Muscle layer of duodenum (tissue), 2 donors: ENCODE measurements around the gene PDGFC.

ENCODE experiments used
- H3K27ac ChIP-seq: one replicate; pipeline ENCODE4 v1.7.0; 2013; ENCODE audit warnings: mild to moderate bottlenecking, low read length
- H3K27me3 ChIP-seq: one replicate; pipeline ENCODE4 v1.7.0; 2013; ENCODE audit warnings: low read depth, mild to moderate bottlenecking, control low read depth, low read length
- H3K36me3 ChIP-seq, 2 donors: one replicate each; pipeline ENCODE4 v1.7.0; 2013; ENCODE audit warnings: low read length in 2 of 2, control low read depth in 1 of 2, mild to moderate bottlenecking in 1 of 2; ENCODE audit not compliant: insufficient read depth in 2 of 2, control insufficient read depth in 1 of 2
- H3K4me1 ChIP-seq, 2 donors: one replicate each; pipeline ENCODE4 v1.7.0; 2013; ENCODE audit warnings: low read length in 2 of 2, mild to moderate bottlenecking in 2 of 2, control low read depth in 1 of 2, moderate library complexity in 1 of 2; ENCODE audit not compliant: insufficient read depth in 2 of 2, control insufficient read depth in 1 of 2
- H3K4me3 ChIP-seq, 2 donors: one replicate each; pipeline ENCODE4 v1.7.0; 2013; ENCODE audit warnings: low read length in 2 of 2, low read depth in 1 of 2, mild to moderate bottlenecking in 1 of 2
- H3K9me3 ChIP-seq, 2 donors: one replicate each; pipeline ENCODE4 v1.7.0; 2013; ENCODE audit warnings: low read length in 2 of 2, control low read depth in 1 of 2, mild to moderate bottlenecking in 1 of 2; ENCODE audit not compliant: control insufficient read depth in 1 of 2
- donor health status: healthy.

PDGFC gene

DNA sequence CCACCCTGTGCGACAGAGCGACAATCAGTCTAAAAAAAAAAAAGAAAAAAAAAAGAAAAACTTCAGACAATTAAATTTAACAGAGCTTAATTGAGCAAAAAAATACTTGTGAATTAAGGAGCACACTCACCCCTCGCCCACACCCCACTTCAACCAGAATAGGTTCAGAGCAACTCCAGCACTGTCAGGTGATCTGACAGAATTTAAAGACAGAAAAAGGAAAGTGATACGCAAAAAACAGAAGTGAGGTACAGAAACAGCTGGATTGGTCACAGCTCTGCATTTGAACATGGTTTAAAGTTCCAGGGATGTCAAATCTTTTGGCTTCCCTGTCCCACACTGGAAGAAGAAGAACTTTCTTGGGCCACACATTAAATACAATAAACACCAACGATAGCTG, 174.4 kb downstream of the PDGFC start:
- H3K27ac ChIP-seq = no peak overlapping the region

DNA sequence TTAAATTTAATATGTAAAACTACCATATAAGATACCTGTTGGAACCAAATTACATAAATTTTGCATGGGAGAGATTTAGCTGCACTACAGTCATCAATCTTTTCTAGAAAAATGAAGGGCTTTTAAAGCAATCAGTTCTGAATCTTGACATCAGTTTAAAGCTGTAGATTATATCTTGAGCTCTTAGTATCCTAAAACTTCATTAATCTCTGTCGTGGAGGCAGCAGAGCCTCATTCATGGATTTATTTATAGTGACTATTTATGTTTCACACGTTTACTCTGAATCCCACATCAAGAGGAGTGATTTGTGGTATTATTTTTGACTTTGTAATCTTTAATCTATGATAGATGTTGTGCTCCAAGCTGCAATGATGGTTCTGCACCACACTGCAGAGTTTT, 175.9 kb downstream of the PDGFC start:
- Histone ChIP-seq H3K4me1 (peaks cover 4% of the 10 kb centered on the region in 2 donors), H3K27ac (no peak overlapping the region), H3K36me3 (no peaks in the 10 kb centered on the region), H3K9me3 (no peaks in the 10 kb centered on the region), H3K27me3 (no peaks in the 10 kb centered on the region), H3K4me3 (no peak overlapping the region)

More for the DNA sequence above, 174.4 kb downstream of the PDGFC start:
- Histone ChIP-seq H3K36me3 (no peaks in the 10 kb centered on the region), H3K9me3 (no peaks in the 10 kb centered on the region), H3K4me3 (no peak overlapping the region), H3K27me3 (no peaks in the 10 kb centered on the region), H3K4me1 (no peaks in the 10 kb centered on the region)

DNA sequence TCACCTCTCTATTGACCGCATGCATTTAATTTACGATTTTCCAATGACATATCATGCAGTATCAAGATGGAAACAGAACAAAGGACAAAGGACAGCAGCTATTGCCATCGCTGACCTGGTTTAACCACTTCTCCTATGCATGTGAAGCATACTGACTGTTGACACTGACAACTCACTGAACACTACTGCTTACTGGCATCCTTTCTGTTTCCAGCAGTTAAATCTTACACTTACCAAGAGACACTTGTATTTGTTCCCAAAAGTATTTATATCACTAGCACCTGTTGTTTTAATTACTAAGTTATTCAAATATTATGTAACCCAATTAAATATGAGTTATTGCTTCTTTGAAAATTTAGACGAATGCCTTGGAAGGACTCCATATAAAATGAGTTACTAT, 176.7 kb downstream of the PDGFC start:
- Histone ChIP-seq H3K4me3 (no peak overlapping the region), H3K27me3 (no peaks in the 10 kb centered on the region), H3K9me3 (no peaks in the 10 kb centered on the region), H3K27ac (no peak overlapping the region), H3K4me1 (peaks cover 5 to 6% of the 10 kb centered on the region in 2 donors), H3K36me3 (no peaks in the 10 kb centered on the region)

- no peaks in the 10 kb centered on the region for H3K9me3 ChIP-seq
Observed at GRCh38 chr4:156792462-156793085, 179.0 kb downstream of the PDGFC start.

GRCh38 chr4:156790866-156791265, 180.7 kb downstream of the PDGFC start:
- no peak overlapping the region for H3K4me3 ChIP-seq
- no peaks in the 10 kb centered on the region for H3K9me3 ChIP-seq
- H3K27me3 ChIP-seq = no peaks in the 10 kb centered on the region
- no peaks in the 10 kb centered on the region for H3K36me3 ChIP-seq
- no peak overlapping the region for H3K27ac ChIP-seq
- H3K4me1 ChIP-seq = peaks cover 6 to 14% of the 10 kb centered on the region in 2 donors

More at GRCh38 chr4:156792462-156793085, 179.0 kb downstream of the PDGFC start:
- peaks cover 5 to 6% of the 10 kb centered on the region in 2 donors for H3K4me1 ChIP-seq
- H3K4me3 ChIP-seq = no peak overlapping the region
- H3K36me3 ChIP-seq = no peaks in the 10 kb centered on the region
- no peaks in the 10 kb centered on the region for H3K27me3 ChIP-seq
- H3K27ac ChIP-seq = no peak overlapping the region

GRCh38 chr4:156788782-156789181, 182.8 kb downstream of the PDGFC start:
- H3K4me3 ChIP-seq = no peak overlapping the region

DNA sequence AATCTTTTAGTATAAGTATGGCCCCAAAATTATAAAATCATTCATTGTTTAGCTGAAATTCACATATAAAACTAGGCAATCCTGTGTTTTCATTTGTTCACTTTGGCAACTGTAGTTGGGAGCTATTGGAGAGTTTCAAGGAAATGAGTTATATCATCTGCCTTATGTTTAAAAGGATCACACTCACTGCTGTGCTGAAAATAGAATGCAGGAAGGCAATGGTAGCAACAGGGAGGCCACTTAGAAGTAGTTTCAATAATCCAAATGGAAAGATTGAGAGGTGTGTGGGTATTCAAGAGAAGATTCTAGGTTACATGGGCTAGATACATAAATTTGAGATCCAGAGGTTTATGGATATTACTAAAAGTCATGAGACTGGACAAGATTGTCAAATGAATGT, 184.9 kb downstream of the PDGFC start:
- Histone ChIP-seq H3K27ac (no peak overlapping the region), H3K9me3 (no peaks in the 10 kb centered on the region), H3K4me1 (peaks cover 6 to 14% of the 10 kb centered on the region in 2 donors), H3K36me3 (no peaks in the 10 kb centered on the region), H3K4me3 (no peak overlapping the region), H3K27me3 (no peaks in the 10 kb centered on the region)

More at GRCh38 chr4:156788782-156789181, 182.8 kb downstream of the PDGFC start:
- no peaks in the 10 kb centered on the region for H3K9me3 ChIP-seq
- no peaks in the 10 kb centered on the region for H3K36me3 ChIP-seq
- H3K27me3 ChIP-seq = no peaks in the 10 kb centered on the region
- no peak overlapping the region for H3K27ac ChIP-seq
- H3K4me1 ChIP-seq = peaks cover 6 to 14% of the 10 kb centered on the region in 2 donors

DNA sequence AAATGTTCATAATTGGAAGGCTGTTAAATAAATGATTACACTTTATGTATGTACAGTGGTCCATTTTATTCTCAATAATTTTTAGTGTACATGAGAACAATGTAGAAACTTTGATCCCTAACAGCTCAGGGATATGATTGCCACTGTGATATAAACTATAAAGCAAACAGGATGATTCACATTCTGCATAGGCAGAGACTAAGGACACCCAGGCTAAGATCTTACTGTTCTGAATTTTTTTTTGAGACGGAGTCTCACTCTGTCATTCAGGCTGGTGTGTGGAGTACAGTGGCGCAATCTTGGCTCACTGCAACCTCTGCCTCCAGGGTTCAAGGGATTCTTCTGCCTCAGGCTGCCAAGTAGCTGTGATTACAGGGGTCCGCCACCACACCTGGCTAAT, 186.6 kb downstream of the PDGFC start:
- H3K27ac ChIP-seq = no peak overlapping the region
- H3K9me3 ChIP-seq = no peaks in the 10 kb centered on the region
- H3K4me3 ChIP-seq = no peak overlapping the region
- H3K36me3 ChIP-seq = no peaks in the 10 kb centered on the region
- H3K27me3 ChIP-seq = no peaks in the 10 kb centered on the region
- H3K4me1 ChIP-seq = peaks cover 0 to 10% of the 10 kb centered on the region in 2 donors

DNA sequence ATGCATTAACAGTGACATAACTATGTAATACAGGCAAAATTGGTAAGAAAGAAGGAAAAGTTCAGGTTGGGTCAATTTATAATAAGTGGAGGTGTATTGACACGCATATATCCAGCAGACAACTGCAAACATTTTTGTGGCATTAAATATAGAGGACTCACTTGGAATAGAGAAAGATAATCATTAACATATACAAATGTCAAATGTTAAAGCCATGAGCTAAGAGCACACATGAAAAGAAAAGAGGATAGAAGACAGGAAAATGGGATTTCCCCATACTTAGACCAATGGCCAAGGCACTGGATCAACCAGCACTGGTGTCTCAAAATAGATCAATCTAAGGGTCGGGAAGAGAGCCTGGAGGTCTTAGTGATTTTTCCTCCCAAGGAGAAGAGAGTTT, 187.6 kb downstream of the PDGFC start:
- Histone ChIP-seq H3K4me1 (peaks cover 0 to 10% of the 10 kb centered on the region in 2 donors), H3K4me3 (no peak overlapping the region), H3K9me3 (no peaks in the 10 kb centered on the region)

DNA sequence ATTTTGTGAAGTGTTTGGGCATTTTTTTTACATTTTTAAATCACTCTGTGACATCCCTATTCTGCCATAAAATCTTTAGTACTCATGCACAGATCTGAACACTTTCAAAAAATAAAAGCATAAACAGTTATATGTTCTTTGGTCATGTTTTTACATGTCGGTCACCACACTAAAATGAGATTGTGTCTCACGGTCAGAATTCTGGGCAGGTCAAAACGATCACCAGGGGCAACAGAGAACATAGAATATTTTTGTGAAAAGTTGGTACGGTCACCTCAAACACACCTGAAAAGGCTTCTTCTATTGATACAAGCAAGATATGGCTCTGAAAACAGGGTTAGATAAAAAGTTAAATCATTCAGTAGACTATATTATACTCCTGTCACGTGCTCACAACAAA, 189.1 kb downstream of the PDGFC start:
- Histone ChIP-seq H3K27ac (no peak overlapping the region), H3K36me3 (no peaks in the 10 kb centered on the region), H3K4me1 (peaks cover 0 to 16% of the 10 kb centered on the region in 2 donors), H3K4me3 (no peak overlapping the region), H3K9me3 (no peaks in the 10 kb centered on the region), H3K27me3 (no peaks in the 10 kb centered on the region)

More for the DNA sequence above, 187.6 kb downstream of the PDGFC start:
- H3K36me3 ChIP-seq = no peaks in the 10 kb centered on the region
- no peak overlapping the region for H3K27ac ChIP-seq
- no peaks in the 10 kb centered on the region for H3K27me3 ChIP-seq

DNA sequence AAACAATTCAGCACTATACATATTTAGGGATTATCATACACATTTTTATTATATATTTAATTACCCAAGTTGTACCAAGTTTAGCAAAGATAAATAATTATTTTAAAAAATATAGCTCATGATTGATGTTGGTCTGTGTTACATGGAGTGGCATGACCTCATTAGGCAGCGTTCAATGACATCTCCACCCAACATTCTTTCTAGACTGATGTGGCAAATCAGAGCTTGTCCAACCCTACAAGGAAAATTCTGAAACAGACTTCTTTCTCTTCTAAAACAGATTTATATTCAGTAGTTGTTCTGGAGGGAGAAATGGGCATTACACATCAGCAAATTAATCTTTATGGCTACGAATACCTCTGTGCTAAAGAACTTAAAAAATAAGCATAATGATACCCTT, 189.7 kb downstream of the PDGFC start:
- Histone ChIP-seq H3K4me3 (no peak overlapping the region), H3K9me3 (no peaks in the 10 kb centered on the region), H3K27ac (no peak overlapping the region), H3K36me3 (no peaks in the 10 kb centered on the region), H3K27me3 (no peaks in the 10 kb centered on the region), H3K4me1 (peaks cover 0 to 14% of the 10 kb centered on the region in 2 donors)

- no peaks in the 10 kb centered on the region for H3K9me3 ChIP-seq
- H3K36me3 ChIP-seq = no peaks in the 10 kb centered on the region
- H3K27ac ChIP-seq = no peak overlapping the region
- no peaks in the 10 kb centered on the region for H3K27me3 ChIP-seq
- H3K4me3 ChIP-seq = no peak overlapping the region
- peaks cover 0 to 18% of the 10 kb centered on the region in 2 donors for H3K4me1 ChIP-seq
Observed at GRCh38 chr4:156779774-156780173, 191.8 kb downstream of the PDGFC start.
